Activated CD4-positive, alpha-beta T cell treated with anti-CD3 and anti-CD28 coated beads for 36 hours (primary cell): ENCODE data around the gene CD80. TPM values are rescaled to one million over a fixed set of nuclear protein-coding genes. Genes with fewer than 3 reads are reported as not detected.

Source experiments
- ATAC-seq: fragments of 200-7000 bp; cut with Tn5 transposase; one replicate; pipeline ENCODE4 v1.10.0; 2021; ENCODE audit warnings: mild to moderate bottlenecking, moderate library complexity
- CTCF ChIA-PET: fragments of 350-600 bp; sonication (Branson Sonifier 250); formaldehyde crosslinking; loops from one replicate; lab custom pipeline; 2021; ENCODE audit warnings: antibody characterized with exemption; lab: Charles Lee
- POLR2A ChIA-PET: fragments of 350-600 bp; sonication (Branson Sonifier 250); formaldehyde crosslinking; loops from one replicate; lab custom pipeline; 2021; ENCODE audit warnings: antibody characterized with exemption, inconsistent platforms; lab: Charles Lee
- DNase-seq: peaks from one replicate; pipeline ENCODE4 v3.0.0-alpha.2; 2020
- H3K27ac Mint-ChIP-seq: one replicate; pipeline ENCODE4 v1.8.0; 2021; ENCODE audit warnings: mixed read lengths
- H3K27me3 Mint-ChIP-seq: one replicate; pipeline ENCODE4 v1.8.0; 2021; ENCODE audit warnings: mixed read lengths
- H3K36me3 Mint-ChIP-seq: one replicate; pipeline ENCODE4 v1.8.0; 2021; ENCODE audit warnings: low read depth, mixed read lengths
- H3K4me1 Mint-ChIP-seq: one replicate; pipeline ENCODE4 v1.8.0; 2021; ENCODE audit warnings: mixed read lengths
- H3K4me3 Mint-ChIP-seq: one replicate; pipeline ENCODE4 v1.8.0; 2021; ENCODE audit warnings: mild to moderate bottlenecking, moderate library complexity, mixed read lengths
- H3K9me3 Mint-ChIP-seq: one replicate; pipeline ENCODE4 v1.8.0; 2021; ENCODE audit warnings: low read depth, mixed read lengths
- intact Hi-C, 2 experiments: fragments of 100-400 bp; cut with DNase I in 1 of 2; cut with micrococcal nuclease in 1 of 2; formaldehyde crosslinking; loops; one replicate each; pipeline versions ENCODE4 v1.14.2 to v1.15.1; 2022 to 2024; cut with DNase I, micrococcal nuclease
- total RNA-seq, 2 experiments: library from RNA; stranded (reverse); gene quantifications; one replicate each; pipeline ENCODE4 v1.2.3, GENCODE V29; 2021

Gene CD80
- total RNA-seq, 2 experiments from 2014 or later = 0.74 to 1.2 TPM

DNA sequence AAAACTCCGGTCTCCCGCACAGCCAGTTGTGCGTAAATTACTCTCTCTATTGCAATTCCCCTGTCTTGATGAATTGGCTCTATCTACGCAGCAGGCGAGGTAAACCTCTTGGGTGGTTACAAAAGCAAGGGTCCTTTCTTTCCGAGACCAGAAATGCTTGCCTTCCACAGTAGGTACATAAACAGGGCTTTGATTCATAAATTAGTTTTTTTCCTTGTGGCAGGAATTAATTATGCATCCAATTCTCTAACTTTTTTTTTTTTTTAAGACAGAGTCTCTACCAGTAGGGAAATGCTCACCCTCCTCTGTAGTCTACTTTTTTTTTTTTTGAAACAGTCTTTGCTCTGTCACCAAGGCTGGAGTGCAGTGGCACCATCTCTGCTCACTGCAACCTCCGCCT lies 16.3 kb downstream of the CD80 start:
- ChIA-PET CTCF (interaction anchor here (1.0 kb wide), 1 partner anchor 13 kb away, joined by 3 read pairs; no protein-coding TSS in a partner anchor), POLR2A (no interaction called here)
- H3K4me3 Mint-ChIP-seq = no peak overlapping the region
- no peaks in the 10 kb centered on the region for H3K27me3 Mint-ChIP-seq
- no peak overlapping the region for H3K27ac Mint-ChIP-seq
- H3K36me3 Mint-ChIP-seq = no peaks in the 10 kb centered on the region
- no peak for DNase-seq
- peaks cover 3% of the 10 kb centered on the region for H3K4me1 Mint-ChIP-seq
- H3K9me3 Mint-ChIP-seq = no peaks in the 10 kb centered on the region
- intact Hi-C loops = no loop called here
- no peak for ATAC-seq

GRCh38 chr3:119542168-119542767 lies 17.1 kb downstream of the CD80 start:
- Mint-ChIP-seq H3K4me3 (no peak overlapping the region), H3K27ac (no peak overlapping the region), H3K9me3 (no peaks in the 10 kb centered on the region), H3K36me3 (no peaks in the 10 kb centered on the region), H3K4me1 (peaks cover 3% of the 10 kb centered on the region), H3K27me3 (no peaks in the 10 kb centered on the region)
- DNase-seq (no peak), ATAC-seq (no peak)
- intact Hi-C loops = no loop called here
- CTCF ChIA-PET = no interaction called here
- POLR2A ChIA-PET = no interaction called here

DNA sequence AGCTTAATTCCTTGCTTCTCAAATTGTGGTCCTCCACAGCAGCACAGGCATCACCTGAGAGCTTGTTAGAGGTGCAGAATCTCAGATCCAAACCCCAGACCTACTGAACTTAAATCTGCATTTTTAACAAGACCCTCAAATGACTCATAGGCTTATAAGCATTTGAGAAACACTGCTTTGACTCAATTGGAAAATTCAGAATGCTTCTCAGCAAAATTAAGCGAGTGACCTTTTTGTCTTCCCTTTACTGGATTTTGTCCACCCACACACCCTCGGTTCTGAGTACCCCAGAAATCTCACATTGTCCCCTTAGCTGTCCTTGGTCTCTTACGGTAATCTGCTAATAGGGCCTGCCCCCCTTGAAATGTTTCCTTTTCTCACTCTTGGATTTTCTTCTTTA lies 17.9 kb downstream of the CD80 start:
- H3K4me1 Mint-ChIP-seq = peaks cover 3% of the 10 kb centered on the region
- no peak for DNase-seq
- no peak overlapping the region for H3K4me3 Mint-ChIP-seq
- H3K27me3 Mint-ChIP-seq = no peaks in the 10 kb centered on the region
- ChIA-PET CTCF (no interaction called here), POLR2A (no interaction called here)
- H3K27ac Mint-ChIP-seq = no peak overlapping the region
- H3K36me3 Mint-ChIP-seq = no peaks in the 10 kb centered on the region
- no peaks in the 10 kb centered on the region for H3K9me3 Mint-ChIP-seq
- ATAC-seq = no peak
- intact Hi-C loops = no loop called here

GRCh38 chr3:119538772-119539171 lies 20.6 kb downstream of the CD80 start:
- H3K4me1 Mint-ChIP-seq = peaks cover 3% of the 10 kb centered on the region
- peaks cover under 1% of the 10 kb centered on the region for H3K36me3 Mint-ChIP-seq
- no peak overlapping the region for H3K4me3 Mint-ChIP-seq
- no peaks in the 10 kb centered on the region for H3K27me3 Mint-ChIP-seq
- POLR2A ChIA-PET = no interaction called here
- CTCF ChIA-PET = no interaction called here
- DNase-seq (no peak), ATAC-seq (no peak)
- no peak overlapping the region for H3K27ac Mint-ChIP-seq
- no peaks in the 10 kb centered on the region for H3K9me3 Mint-ChIP-seq
- intact Hi-C loops = no loop called here

DNA sequence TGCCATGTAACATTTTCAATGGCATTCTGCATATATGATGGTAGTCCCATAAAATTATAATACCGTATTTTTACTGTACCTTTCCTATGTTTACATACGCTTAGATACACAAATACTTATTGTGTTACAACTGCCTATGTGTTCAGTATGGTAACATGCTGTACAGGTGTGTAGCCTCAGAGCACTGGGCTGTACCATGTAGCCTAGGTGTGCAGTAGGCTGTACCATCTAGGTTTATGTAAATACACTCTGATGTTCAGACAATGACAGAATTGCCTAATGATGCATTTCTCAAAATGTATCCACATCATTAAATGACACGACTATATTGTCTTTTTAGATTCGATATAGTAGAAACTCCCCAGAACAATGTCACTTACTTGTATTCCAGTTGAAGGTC lies 22.7 kb downstream of the CD80 start:
- no peaks in the 10 kb centered on the region for H3K27me3 Mint-ChIP-seq
- ATAC-seq (no peak), DNase-seq (no peak)
- ChIA-PET CTCF (no interaction called here), POLR2A (no interaction called here)
- peaks cover 3% of the 10 kb centered on the region for H3K4me1 Mint-ChIP-seq
- intact Hi-C loops = no loop called here
- peaks cover 3% of the 10 kb centered on the region for H3K36me3 Mint-ChIP-seq
- H3K4me3 Mint-ChIP-seq = no peak overlapping the region
- no peaks in the 10 kb centered on the region for H3K9me3 Mint-ChIP-seq
- H3K27ac Mint-ChIP-seq = no peak overlapping the region

DNA sequence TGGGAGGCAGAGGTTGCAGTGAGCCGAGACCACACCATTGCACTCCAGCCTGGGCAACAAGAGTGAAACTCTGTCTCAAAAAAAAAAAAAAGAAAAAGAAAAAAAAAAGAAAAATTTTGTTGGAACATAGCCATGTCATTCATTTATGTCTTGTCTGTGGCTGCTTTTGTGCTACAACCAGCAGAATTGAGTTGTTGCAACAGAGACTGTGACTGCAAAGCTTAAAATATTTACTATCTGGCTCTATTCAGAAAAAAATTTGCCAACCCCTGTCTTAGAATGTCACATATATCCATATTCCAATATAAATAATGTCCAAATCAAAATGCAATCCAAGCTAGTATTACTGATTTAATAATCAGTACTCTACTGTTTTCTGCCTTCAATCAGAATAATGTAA lies 25.1 kb downstream of the CD80 start:
- Mint-ChIP-seq H3K9me3 (no peaks in the 10 kb centered on the region), H3K4me1 (no peaks in the 10 kb centered on the region), H3K27me3 (no peaks in the 10 kb centered on the region), H3K4me3 (no peak overlapping the region), H3K27ac (no peak overlapping the region), H3K36me3 (peaks cover 3% of the 10 kb centered on the region)
- ATAC-seq (no peak), DNase-seq (no peak)
- CTCF ChIA-PET = no interaction called here
- POLR2A ChIA-PET = no interaction called here
- intact Hi-C loops = no loop called here

DNA sequence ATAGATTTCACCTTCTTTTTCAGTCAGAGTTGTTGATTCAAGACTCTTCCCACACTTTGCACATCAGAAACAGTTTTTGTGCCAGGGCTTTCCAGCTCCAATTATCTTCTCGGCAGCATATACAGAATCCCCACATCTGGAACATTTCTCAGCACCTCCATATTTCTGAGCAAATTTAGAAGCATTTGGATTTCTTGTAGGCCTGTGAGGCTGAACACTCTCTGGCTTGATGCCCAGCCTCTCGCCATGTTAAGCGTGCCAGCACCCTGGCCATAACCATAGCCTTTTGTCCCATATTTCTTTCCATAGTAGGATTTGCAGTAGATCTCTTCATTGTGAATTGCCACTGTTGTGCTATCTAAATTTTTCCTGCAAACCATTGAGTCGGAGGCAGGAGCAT lies 28.3 kb downstream of the CD80 start:
- H3K4me3 Mint-ChIP-seq = no peak overlapping the region
- H3K27me3 Mint-ChIP-seq = no peaks in the 10 kb centered on the region
- POLR2A ChIA-PET = no interaction called here
- H3K9me3 Mint-ChIP-seq = no peaks in the 10 kb centered on the region
- intact Hi-C loops = no loop called here
- no peaks in the 10 kb centered on the region for H3K4me1 Mint-ChIP-seq
- no peak for ATAC-seq
- H3K27ac Mint-ChIP-seq = no peak overlapping the region
- DNase-seq = no peak
- CTCF ChIA-PET = no interaction called here
- H3K36me3 Mint-ChIP-seq = peaks cover 5% of the 10 kb centered on the region

DNA sequence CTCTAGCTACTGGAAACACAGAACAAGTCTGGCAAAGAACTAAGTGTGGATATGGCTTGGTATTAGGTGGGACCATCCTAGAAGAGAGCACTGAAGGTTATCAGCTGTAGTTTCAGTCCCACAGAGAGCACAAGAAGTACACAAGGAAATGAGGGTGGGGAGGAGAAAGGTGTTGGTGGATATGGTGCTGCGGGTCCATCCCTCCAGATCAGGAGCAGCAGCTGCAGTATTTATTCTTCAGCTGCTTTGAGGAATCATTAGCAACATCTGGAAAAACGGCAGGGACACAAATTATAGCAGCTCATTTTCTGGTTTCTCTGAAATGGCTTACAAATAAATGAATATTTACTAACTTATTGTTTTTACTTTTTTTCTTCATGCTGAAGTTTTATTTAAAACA lies 29.0 kb downstream of the CD80 start:
- DNase-seq (no peak), ATAC-seq (no peak)
- POLR2A ChIA-PET = no interaction called here
- CTCF ChIA-PET = interaction anchor here (0.7 to 0.9 kb wide), 2 partner anchors 13 to 347 kb away, joined by 3 read pairs; no protein-coding TSS in a partner anchor
- no peak overlapping the region for H3K4me3 Mint-ChIP-seq
- H3K9me3 Mint-ChIP-seq = no peaks in the 10 kb centered on the region
- H3K36me3 Mint-ChIP-seq = peaks cover 9% of the 10 kb centered on the region
- no peaks in the 10 kb centered on the region for H3K4me1 Mint-ChIP-seq
- no peak overlapping the region for H3K27ac Mint-ChIP-seq
- intact Hi-C loops = no loop called here
- H3K27me3 Mint-ChIP-seq = no peaks in the 10 kb centered on the region

GRCh38 chr3:119529883-119530282 lies 29.5 kb downstream of the CD80 start:
- ChIA-PET POLR2A (no interaction called here), CTCF (interaction anchor here (0.7 to 0.9 kb wide), 2 partner anchors 14 to 346 kb away, joined by 3 read pairs; no protein-coding TSS in a partner anchor)
- no peak overlapping the region for H3K4me3 Mint-ChIP-seq
- intact Hi-C loops = no loop called here
- H3K36me3 Mint-ChIP-seq = peaks cover 14% of the 10 kb centered on the region
- H3K4me1 Mint-ChIP-seq = no peaks in the 10 kb centered on the region
- no peak overlapping the region for H3K27ac Mint-ChIP-seq
- DNase-seq (no peak), ATAC-seq (no peak)
- no peaks in the 10 kb centered on the region for H3K9me3 Mint-ChIP-seq
- no peaks in the 10 kb centered on the region for H3K27me3 Mint-ChIP-seq

- intact Hi-C loops = no loop called here
- Mint-ChIP-seq H3K36me3 (peaks cover 22% of the 10 kb centered on the region), H3K27ac (no peak overlapping the region), H3K9me3 (no peaks in the 10 kb centered on the region), H3K27me3 (no peaks in the 10 kb centered on the region), H3K4me1 (no peaks in the 10 kb centered on the region), H3K4me3 (no peak overlapping the region)
- POLR2A ChIA-PET = no interaction called here
- DNase-seq = no peak
- CTCF ChIA-PET = interaction anchor here (0.6 kb wide), 1 partner anchor 438 kb away, joined by 3 read pairs; no protein-coding TSS in a partner anchor
- no peak for ATAC-seq
These were observed 31.7 kb downstream of the CD80 start for GRCh38 chr3:119527714-119528113.

DNA sequence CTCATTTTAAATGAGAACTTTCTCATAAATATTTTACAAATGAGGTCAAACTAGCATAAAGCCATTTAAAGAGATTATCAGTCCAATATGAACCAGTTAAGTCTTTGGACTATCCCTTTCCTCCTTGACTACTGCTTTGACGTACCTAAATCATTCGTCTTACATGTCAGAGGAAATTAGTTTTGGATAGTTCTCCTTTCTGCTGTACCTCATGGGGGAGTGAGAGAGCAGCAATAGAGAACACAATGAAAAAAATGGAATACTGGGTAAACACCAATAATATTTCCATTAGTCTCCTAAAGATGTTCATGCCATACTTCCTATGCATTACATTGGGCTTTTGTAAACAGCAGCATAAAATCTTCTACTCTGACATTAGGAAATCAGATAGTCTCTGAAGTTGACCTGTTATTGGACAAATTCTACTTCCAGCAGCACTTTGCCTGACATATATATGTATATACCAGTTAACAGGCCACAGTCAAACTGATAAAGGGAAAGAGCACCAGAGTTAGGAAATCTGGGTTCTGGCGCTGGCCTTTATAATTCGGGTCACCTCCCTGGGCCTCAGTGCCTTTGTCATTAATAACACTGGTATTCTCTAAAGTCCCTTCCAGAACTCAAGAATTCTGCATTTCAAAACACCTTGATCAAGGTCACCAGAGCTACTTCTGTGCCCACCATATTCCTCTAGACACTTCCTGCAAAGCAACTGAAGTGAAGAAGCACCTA lies 34.3 kb downstream of the CD80 start:
- intact Hi-C loops = no loop called here
- Mint-ChIP-seq H3K36me3 (peaks cover 41% of the 10 kb centered on the region), H3K27ac (no peak overlapping the region), H3K27me3 (no peaks in the 10 kb centered on the region), H3K9me3 (no peaks in the 10 kb centered on the region), H3K4me1 (no peaks in the 10 kb centered on the region), H3K4me3 (no peak overlapping the region)
- ChIA-PET POLR2A (no interaction called here), CTCF (interaction anchor here (0.5 kb wide), 1 partner anchor 247 kb away, joined by 4 read pairs; no protein-coding TSS in a partner anchor)
- ATAC-seq = no peak
- no peak for DNase-seq

DNA sequence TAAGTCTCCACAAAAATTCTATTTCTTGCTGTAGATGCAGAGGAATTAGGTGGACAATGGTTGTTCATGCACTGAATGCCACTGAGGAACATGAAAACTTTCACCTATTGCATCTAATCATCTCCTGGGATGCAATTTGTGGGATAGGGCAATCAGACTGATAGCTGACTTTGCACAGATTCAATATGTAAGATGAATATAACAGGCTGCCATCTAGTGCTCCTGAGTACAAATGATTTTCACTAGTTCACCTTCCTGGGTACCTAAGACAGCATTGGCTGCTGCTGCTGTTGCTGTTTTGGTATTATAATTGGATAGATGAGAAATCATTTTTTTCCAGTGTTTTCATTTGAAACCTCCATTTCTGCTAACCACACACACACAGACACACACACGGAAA lies 41.4 kb downstream of the CD80 start:
- ChIA-PET POLR2A (no interaction called here), CTCF (interaction anchor here (1.0 kb wide), 1 partner anchor 17 kb away, joined by 3 read pairs; no protein-coding TSS in a partner anchor)
- intact Hi-C loops = no loop called here
- H3K4me1 Mint-ChIP-seq = peaks cover 4% of the 10 kb centered on the region
- no peak overlapping the region for H3K27ac Mint-ChIP-seq
- H3K9me3 Mint-ChIP-seq = no peaks in the 10 kb centered on the region
- H3K36me3 Mint-ChIP-seq = peaks cover 77% of the 10 kb centered on the region
- H3K27me3 Mint-ChIP-seq = no peaks in the 10 kb centered on the region
- ATAC-seq (no peak), DNase-seq (no peak)
- H3K4me3 Mint-ChIP-seq = no peak overlapping the region
